Stomach smooth muscle (tissue), 2 donors: ENCODE results near the gene RAPGEF6.
"Not testable (repeated sequence)": the region's sequence is repeated elsewhere in the genome, so short reads cannot be mapped to it uniquely, and the experiment has no call there.

Experiments
- H3K27ac ChIP-seq: one replicate; pipeline ENCODE4 v1.7.0; 2013; ENCODE audit warnings: mild to moderate bottlenecking, low read length, inconsistent platforms
- H3K27me3 ChIP-seq, 2 donors: one replicate each; pipeline ENCODE4 v1.7.0; 2013; ENCODE audit warnings: low read length in 2 of 2; ENCODE audit not compliant: insufficient read depth in 2 of 2, control insufficient read depth in 1 of 2
- H3K36me3 ChIP-seq, 2 donors: one replicate each; pipeline ENCODE4 v1.7.0; 2013; ENCODE audit warnings: low read length in 2 of 2; ENCODE audit not compliant: control insufficient read depth in 2 of 2, insufficient read depth in 2 of 2
- H3K4me1 ChIP-seq: one replicate; pipeline ENCODE4 v1.7.0; 2013; ENCODE audit warnings: low read length; ENCODE audit not compliant: control insufficient read depth, insufficient read depth
- H3K4me3 ChIP-seq, 2 donors: one replicate each; pipeline ENCODE4 v1.7.0; 2013; ENCODE audit warnings: low read length in 2 of 2
- H3K9ac ChIP-seq, 2 donors: one replicate each; pipeline ENCODE4 v1.7.0; 2013; ENCODE audit warnings: low read length in 2 of 2, mild to moderate bottlenecking in 1 of 2
- H3K9me3 ChIP-seq, 2 donors: one replicate each; pipeline ENCODE4 v1.7.0; 2013; ENCODE audit warnings: low read length in 2 of 2; ENCODE audit not compliant: control insufficient read depth in 2 of 2
- donor health status: healthy.
- donor health status: Pancreatic carcinoma.

RAPGEF6 gene

GRCh38 chr5:131610198-131611063, 24.6 kb downstream of the RAPGEF6 start:
- no peaks in the 10 kb centered on the region for H3K27me3 ChIP-seq
- no peak overlapping the region for H3K4me3 ChIP-seq
- H3K27ac ChIP-seq = no peak overlapping the region
- H3K4me1 ChIP-seq = no peaks in the 10 kb centered on the region
- H3K9ac ChIP-seq = no peak overlapping the region
- H3K9me3 ChIP-seq = no peaks in the 10 kb centered on the region
- no peaks in the 10 kb centered on the region for H3K36me3 ChIP-seq

- no peaks in the 10 kb centered on the region for H3K9me3 ChIP-seq
- no peak overlapping the region for H3K27ac ChIP-seq
- no peak overlapping the region for H3K4me3 ChIP-seq
- no peaks in the 10 kb centered on the region for H3K4me1 ChIP-seq
- no peaks in the 10 kb centered on the region for H3K36me3 ChIP-seq
- H3K9ac ChIP-seq = no peak overlapping the region
- no peaks in the 10 kb centered on the region for H3K27me3 ChIP-seq
These were observed 25.3 kb downstream of the RAPGEF6 start for GRCh38 chr5:131609774-131610173.

DNA sequence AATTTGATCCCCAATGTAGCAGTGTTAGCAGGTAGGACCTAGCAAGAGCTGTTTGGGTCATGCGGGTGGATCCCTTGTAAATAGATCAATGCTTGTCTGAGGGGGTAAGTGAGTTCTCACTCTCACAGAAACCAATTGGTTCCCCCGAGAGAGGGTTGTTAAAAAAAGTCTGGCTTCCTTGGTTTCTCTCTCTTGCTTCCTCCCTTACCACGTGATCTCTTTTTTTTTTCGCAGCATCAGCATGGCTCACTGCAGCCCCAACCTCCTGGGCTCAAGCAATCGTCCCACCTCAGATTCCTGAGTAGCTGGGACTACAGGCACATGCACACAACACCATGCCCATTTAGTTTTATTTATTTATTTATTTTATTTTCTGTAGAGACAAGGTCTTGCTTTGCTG, 26.4 kb downstream of the RAPGEF6 start:
- H3K4me1 ChIP-seq = no peaks in the 10 kb centered on the region

DNA sequence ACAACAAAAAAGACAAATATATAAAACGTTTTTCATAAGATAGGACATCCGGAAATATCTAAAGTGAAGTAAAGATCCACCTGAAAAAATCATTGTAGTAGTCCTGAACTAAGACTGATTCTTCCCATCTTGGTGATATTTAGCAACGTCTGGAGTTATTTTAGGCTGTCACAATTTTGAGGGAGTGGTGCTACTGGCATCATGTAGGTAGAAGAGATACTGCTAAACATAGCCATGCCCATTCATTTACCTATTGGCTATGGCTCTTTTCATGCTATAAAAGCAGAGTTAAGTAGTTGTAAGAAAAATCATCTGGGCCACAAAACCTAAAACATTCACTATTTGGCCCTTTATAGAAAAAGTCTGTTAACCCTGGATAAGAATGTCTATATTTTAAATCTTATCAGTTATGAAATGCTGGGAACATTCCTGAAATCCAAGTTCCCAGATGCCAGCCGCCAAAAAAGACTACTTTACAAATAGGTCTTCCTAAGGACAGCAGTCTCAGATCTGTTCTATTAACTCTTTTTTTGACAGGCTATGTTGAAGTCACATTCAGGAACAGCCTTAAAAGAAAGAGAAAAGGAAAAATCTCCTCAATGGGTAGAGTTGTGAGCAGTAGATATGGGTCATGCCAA, 27.0 kb downstream of the RAPGEF6 start:
- Histone ChIP-seq H3K27ac (no peak overlapping the region), H3K36me3 (no peaks in the 10 kb centered on the region), H3K4me1 (no peaks in the 10 kb centered on the region), H3K9ac (no peak overlapping the region), H3K9me3 (no peaks in the 10 kb centered on the region), H3K4me3 (no peak overlapping the region), H3K27me3 (no peaks in the 10 kb centered on the region)

More for the DNA sequence above, 26.4 kb downstream of the RAPGEF6 start:
- Histone ChIP-seq H3K9ac (no peak overlapping the region), H3K4me3 (no peak overlapping the region), H3K9me3 (no peaks in the 10 kb centered on the region), H3K27me3 (no peaks in the 10 kb centered on the region), H3K36me3 (no peaks in the 10 kb centered on the region), H3K27ac (no peak overlapping the region)

DNA sequence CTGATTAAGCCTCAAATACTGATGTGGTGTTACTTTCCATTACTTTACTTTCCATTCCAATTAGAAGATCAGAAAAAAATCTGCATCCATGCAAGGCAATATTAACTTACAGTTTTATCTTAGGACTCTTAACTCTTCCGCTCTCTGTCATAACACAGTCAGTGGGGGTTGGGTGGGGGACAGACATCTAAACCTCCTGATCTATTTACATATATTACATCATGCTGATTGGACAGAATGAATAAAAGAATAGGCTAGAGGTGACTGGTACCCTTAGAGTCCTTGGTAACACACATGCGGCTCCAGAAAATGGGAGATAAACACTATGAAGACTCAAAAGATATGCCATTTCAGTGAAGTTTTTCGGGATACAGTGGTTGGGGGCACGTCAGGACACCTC, 27.6 kb downstream of the RAPGEF6 start:
- Histone ChIP-seq H3K36me3 (peaks cover 0 to under 1% of the 10 kb centered on the region in 2 donors), H3K4me3 (no peak overlapping the region), H3K9ac (no peak overlapping the region), H3K27me3 (no peaks in the 10 kb centered on the region), H3K4me1 (no peaks in the 10 kb centered on the region), H3K9me3 (no peaks in the 10 kb centered on the region), H3K27ac (no peak overlapping the region)

DNA sequence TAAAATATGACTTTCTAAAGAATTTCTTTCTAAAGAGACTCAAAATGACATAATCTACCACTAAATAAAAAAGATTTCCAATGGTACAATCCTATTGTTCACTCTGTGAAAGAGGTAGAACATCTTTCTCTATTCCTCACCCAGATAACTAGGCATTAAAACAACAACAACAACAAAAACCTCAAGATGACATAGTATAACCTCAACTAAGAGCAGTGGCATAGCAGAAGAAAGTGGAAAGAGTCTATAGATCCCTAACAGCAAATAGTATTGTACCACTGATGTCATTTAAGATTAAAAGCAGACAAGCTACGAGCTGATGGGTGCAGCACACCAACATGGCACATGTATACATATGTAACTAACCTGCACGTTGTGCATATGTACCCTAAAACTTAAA, 29.9 kb downstream of the RAPGEF6 start:
- Histone ChIP-seq H3K9ac (no peak overlapping the region), H3K36me3 (peaks cover 0 to 5% of the 10 kb centered on the region in 2 donors), H3K4me1 (no peaks in the 10 kb centered on the region), H3K27ac (no peak overlapping the region), H3K4me3 (no peak overlapping the region), H3K9me3 (no peaks in the 10 kb centered on the region), H3K27me3 (no peaks in the 10 kb centered on the region)

DNA sequence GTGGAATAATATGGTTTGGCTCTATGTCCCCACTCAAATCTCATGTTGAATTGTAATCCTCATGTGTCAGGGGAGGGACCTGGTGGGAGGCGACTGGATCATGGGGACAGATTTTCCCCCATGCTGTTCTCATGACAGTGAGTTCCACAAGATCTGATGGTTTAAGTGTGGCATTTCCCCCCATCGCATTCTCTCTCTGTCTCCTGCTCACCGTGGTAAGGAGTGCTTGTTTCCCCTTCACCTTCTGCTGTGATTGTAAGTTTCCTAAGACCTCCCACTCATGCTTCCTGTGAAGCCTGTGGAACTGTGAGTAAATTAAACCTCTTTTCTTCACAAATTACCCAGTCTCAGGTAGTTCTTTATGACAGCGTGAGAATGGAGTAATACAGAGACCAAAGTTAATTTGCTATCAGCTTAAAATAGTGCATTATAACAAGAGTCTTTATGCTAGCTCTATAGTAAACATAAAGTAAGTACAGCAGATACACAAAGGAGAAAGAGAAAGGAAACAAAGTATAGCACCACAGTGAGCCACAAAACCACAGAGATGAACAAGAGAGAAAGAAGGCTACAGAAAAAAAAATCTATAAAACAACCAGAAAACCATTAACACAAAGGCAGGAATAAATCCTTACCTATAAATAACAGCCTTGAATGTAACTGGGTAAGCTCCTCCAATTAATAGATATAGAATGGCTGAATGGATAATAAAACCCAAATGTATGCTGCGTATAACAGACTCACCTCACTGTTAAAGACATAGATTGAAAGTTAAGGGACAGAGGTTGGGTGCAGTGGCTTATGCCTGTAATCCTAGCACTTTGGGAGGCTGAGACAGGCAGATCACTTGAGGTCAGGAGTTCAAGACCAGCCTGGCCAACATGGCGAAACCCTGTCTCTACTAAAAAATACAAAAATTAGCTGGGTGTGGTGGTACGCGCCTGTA, 39.7 kb downstream of the RAPGEF6 start:
- no peaks in the 10 kb centered on the region for H3K4me1 ChIP-seq
- no peak overlapping the region for H3K27ac ChIP-seq
- H3K36me3 ChIP-seq = no peaks in the 10 kb centered on the region
- H3K9ac ChIP-seq = no peak overlapping the region
- H3K4me3 ChIP-seq = no peak overlapping the region
- no peaks in the 10 kb centered on the region for H3K9me3 ChIP-seq
- no peaks in the 10 kb centered on the region for H3K27me3 ChIP-seq

DNA sequence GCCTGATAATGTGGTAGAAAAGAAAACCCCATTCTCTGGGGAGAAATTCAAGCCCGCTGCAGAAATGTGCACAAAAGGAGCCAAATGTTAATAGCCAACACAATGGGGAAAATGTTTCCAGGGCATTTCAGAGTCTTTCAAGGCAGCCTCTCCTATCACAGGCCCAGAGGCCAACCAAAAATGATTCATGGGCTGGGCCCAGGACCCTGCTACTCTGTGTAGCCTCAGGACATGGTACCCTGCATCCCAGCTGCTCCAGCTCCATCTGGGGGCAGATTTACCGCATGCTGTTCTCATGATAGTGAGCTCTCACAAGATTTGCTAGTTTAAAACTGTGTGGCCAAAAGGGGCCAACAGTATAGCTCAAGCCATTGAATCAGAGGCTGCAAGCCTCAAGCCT, 41.1 kb downstream of the RAPGEF6 start:
- Histone ChIP-seq H3K27ac (no peak overlapping the region), H3K27me3 (no peaks in the 10 kb centered on the region), H3K36me3 (no peaks in the 10 kb centered on the region), H3K9ac (no peak overlapping the region), H3K4me1 (no peaks in the 10 kb centered on the region), H3K9me3 (no peaks in the 10 kb centered on the region), H3K4me3 (no peak overlapping the region)

- H3K27me3 ChIP-seq, H3K4me1 ChIP-seq, H3K4me3 ChIP-seq, H3K36me3 ChIP-seq, H3K9ac ChIP-seq, H3K9me3 ChIP-seq, H3K27ac ChIP-seq: not testable (repeated sequence)
These were observed 41.6 kb downstream of the RAPGEF6 start for GRCh38 chr5:131593436-131593835.

GRCh38 chr5:131589510-131590348, 45.3 kb downstream of the RAPGEF6 start:
- no peaks in the 10 kb centered on the region for H3K36me3 ChIP-seq
- no peak overlapping the region for H3K4me3 ChIP-seq
- no peak overlapping the region for H3K27ac ChIP-seq
- H3K27me3 ChIP-seq = no peaks in the 10 kb centered on the region
- H3K4me1 ChIP-seq = no peaks in the 10 kb centered on the region
- no peaks in the 10 kb centered on the region for H3K9me3 ChIP-seq
- H3K9ac ChIP-seq = no peak overlapping the region
